HepG2 (cell line): ENCODE results near the gene LRRC40. TPM values are rescaled to one million over a fixed set of nuclear protein-coding genes. Genes with fewer than 3 reads are reported as not detected.

ENCODE experiments used
- ATAC-seq: fragments of 200-7000 bp; cut with Tn5 transposase; 3 replicates; pipeline ENCODE4 v1.9.1; 2020; ENCODE audit warnings: mild to moderate bottlenecking, moderate library complexity
- BruUV-seq: library from RNA; stranded (reverse); fragments of 400-500 nt; replicated peaks from 2 replicates; lab custom pipeline; 2021; lab: Mats Ljungman, UMichigan
- CTCF ChIA-PET: fragments of 300-600 bp; formaldehyde crosslinking; extraction: SDS; loops from one replicate; lab custom pipeline; 2021; ENCODE audit warnings: low total read pairs, inconsistent platforms, low intra/inter-chr PET ratio; lab: Yijun Ruan, JAX
- POLR2A ChIA-PET: fragments of 350-600 bp; sonication (Branson Sonifier 250); formaldehyde crosslinking; loops from one replicate; lab custom pipeline; 2020; ENCODE audit warnings: antibody characterized with exemption, inconsistent platforms; lab: Yijun Ruan, JAX
- DNase-seq: peaks from one replicate; pipeline ENCODE4 v3.0.0-alpha.2; 2015; ENCODE audit warnings: low spot score
- FAIRE-seq: peaks from 3 replicates; lab custom pipeline; 2011; peaks lifted over from hg19 to GRCh38; lab: Jason Lieb, UNC
- H2AFZ ChIP-seq: one replicate; pipeline ENCODE4 v1.6.1; 2011; ENCODE audit warnings: low read length, inconsistent platforms
- H3K27ac ChIP-seq: fragments of 300-600 bp; 3 replicates; pipeline ENCODE4 v1.8.0; 2011; ENCODE audit warnings: mixed run types, mild to moderate bottlenecking, mixed read lengths, low read length, inconsistent platforms; ENCODE audit not compliant: insufficient read depth; ENCODE audit errors: extremely low read length
- H3K27me3 ChIP-seq, 2 experiments: fragments of 200-600 bp in 1 of 2; 2 replicates in 1 of 2; 3 replicates in 1 of 2; pipeline versions ENCODE4 v1.6.0 to v1.8.0; 2011; ENCODE audit warnings: low read length in 2 of 2, mild to moderate bottlenecking in 2 of 2, moderate library complexity in 2 of 2, inconsistent platforms in 1 of 2; ENCODE audit not compliant: insufficient read depth in 2 of 2, control insufficient read depth in 1 of 2
- H3K36me3 ChIP-seq, 2 experiments: fragments of 200-600 bp in 1 of 2; replicated peaks in 1 of 2; 2 replicates in 1 of 2; 3 replicates in 1 of 2; pipeline versions ENCODE4 v1.5.1 to v1.8.0; 2011; ENCODE audit warnings: low read length in 2 of 2, inconsistent platforms in 1 of 2; ENCODE audit not compliant: insufficient read depth in 2 of 2, control insufficient read depth in 1 of 2
- H3K4me1 ChIP-seq: 2 replicates; pipeline ENCODE4 v1.5.1; 2012; ENCODE audit warnings: low read length, inconsistent platforms; ENCODE audit not compliant: insufficient read depth
- H3K4me2 ChIP-seq: 2 replicates; pipeline ENCODE4 v1.6.0; 2011; ENCODE audit warnings: low read depth, low read length, inconsistent platforms
- H3K4me3 ChIP-seq, 3 experiments: fragments of 200-600 bp in 1 of 3; sonication (generic), shearing (Covaris generic) in 1 of 3; replicated peaks in 1 of 3; 2 replicates each; pipeline ENCODE4 v1.5.1; 2011 to 2016; ENCODE audit warnings: low read length in 3 of 3, inconsistent platforms in 2 of 3, low read depth in 2 of 3, mild to moderate bottlenecking in 2 of 3, control low read depth in 1 of 3, mixed read lengths in 1 of 3; ENCODE audit not compliant: insufficient read depth in 1 of 3
- H3K79me2 ChIP-seq: one replicate; pipeline ENCODE4 v1.6.1; 2011; ENCODE audit warnings: low read length, inconsistent platforms; ENCODE audit not compliant: insufficient read depth
- H3K9ac ChIP-seq: 2 replicates; pipeline ENCODE4 v1.6.0; 2011; ENCODE audit warnings: mild to moderate bottlenecking, low read depth, low read length, inconsistent platforms; ENCODE audit not compliant: insufficient read depth
- H3K9me3 ChIP-seq: 2 replicates; pipeline ENCODE4 v1.5.1; 2012; ENCODE audit warnings: mild to moderate bottlenecking, low read length
- H4K20me1 ChIP-seq: 2 replicates; pipeline ENCODE4 v1.6.0; 2011; ENCODE audit warnings: inconsistent platforms, mild to moderate bottlenecking, low read length, moderate library complexity; ENCODE audit not compliant: insufficient read depth
- ASH2L ChIP-seq: fragments of 300-600, 200-600 bp; sonication (generic); IDR thresholded peaks from 2 replicates; pipeline ENCODE4 v1.7.0; 2017; ENCODE audit warnings: low read depth, mild to moderate bottlenecking, moderate library complexity, mixed read lengths, low read length; ENCODE audit not compliant: insufficient read length
- ATF7 ChIP-seq, 2 experiments: fragments of 450-650 bp in 1 of 2; sonication (generic) in 1 of 2; formaldehyde crosslinking in 1 of 2; IDR thresholded peaks; 2 replicates each; pipeline versions ENCODE4 v1.4.0 to v1.6.1; 2016 to 2020; ENCODE audit warnings: antibody characterized with exemption in 1 of 2, mild to moderate bottlenecking in 1 of 2, missing genetic modification reagents in 1 of 2
- NCOR1 ChIP-seq: fragments of 200-600 bp; sonication (generic); IDR thresholded peaks from 2 replicates; pipeline ENCODE4 v1.7.0; 2017; ENCODE audit warnings: antibody characterized with exemption, low read length, borderline replicate concordance
- RBFOX2 ChIP-seq: fragments of 200-400 bp; formaldehyde crosslinking; IDR thresholded peaks from 2 replicates; pipeline ENCODE4 v1.6.1; 2017; ENCODE audit warnings: low read depth, mild to moderate bottlenecking, low read length
- ZNF704 ChIP-seq: sonication (generic); formaldehyde crosslinking; IDR thresholded peaks from 2 replicates; pipeline ENCODE4 v1.8.1; 2023; ENCODE audit warnings: mild to moderate bottlenecking, inconsistent platforms, moderate library complexity, missing genetic modification reagents, borderline replicate concordance
- WGBS: methylation state at CpG from one replicate; pipeline ENCODE4 v1.1.6; 2017; ENCODE audit warnings: low lambda C conversion rate; 5-methylcytosine and 5-hydroxymethylcytosine counted together
- in situ Hi-C: cut with HindIII; loops from 2 replicates; pipeline ENCODE4 v1.10.0; 2017; ENCODE audit warnings: low pct_unique_long_range_greater_than_20kb; ENCODE audit not compliant: extremely low pct_ligation_motif_present
- intact Hi-C: fragments of 100-400 bp; cut with micrococcal nuclease; formaldehyde crosslinking; loops from one replicate; pipeline ENCODE4 v1.10.0; 2022; ENCODE audit not compliant: unreplicated experiment
- polyA plus RNA-seq, 8 experiments: library from polyadenylated mRNA; depleted of rRNA in 3 of 8; stranded (reverse) in 7 of 8; unstranded in 1 of 8; fragments of >200 nt; fragmentation: Illumina TruSeq in 4 of 8; extraction: Trizol in 4 of 8; gene quantifications; 2 replicates each; pipeline versions ENCODE4 v1.2.1 to v1.2.3, GENCODE V29; 2011 to 2016; ENCODE audit warnings: low read depth in 4 of 8, missing spikeins in 1 of 8, mixed read lengths in 1 of 8; ENCODE audit not compliant: insufficient read depth in 1 of 8
- total RNA-seq, 5 experiments: library from RNA; depleted of rRNA; stranded (reverse); fragments of >200 nt; fragmentation: Illumina TruSeq; extraction: Trizol; gene quantifications; 2 replicates each; pipeline ENCODE4 v1.2.3, GENCODE V29; 2016; ENCODE audit warnings: low read depth in 1 of 5

The LRRC40 gene
- total and polyA plus RNA-seq, 2 of the 13 experiments (the other 11 are each of a cell fraction or from before 2014, with no cell fraction given): 10.3 to 32.7 TPM

GRCh38 chr1:70222716-70223235 is 17.4 kb upstream of the LRRC40 start:
- 62% methylated on average over 3 of the region's 3 CpGs for whole genome bisulfite sequencing
- peaks cover 2 to 29% of the 10 kb centered on the region in 2 experiments; a peak in 4 of 5 replicates for H3K36me3 ChIP-seq
- peak overlapping the region; percentile 97 for H3K27ac ChIP-seq
- intact Hi-C loops: loop anchor here (5.0 kb wide), 1 partner anchor 190 kb away; the partner anchor contains the start of gene CTH
- TF ChIP-seq ZNF704 (no peak), NCOR1 (no peak), ASH2L (no peak), ATF7 (IDR thresholded peaks at IDR 0.05) (peak; percentile 20; the same call in 1 of the 2 replicates), ATF7 (CRISPR knock-in tag; IDR thresholded peaks at IDR 0.05) (no peak), RBFOX2 (0 out of 2 replicates have a peak, but pooled peaks have one; percentile 9)
- peaks cover 27% of the 10 kb centered on the region for H4K20me1 ChIP-seq
- H3K27me3 ChIP-seq: no peaks in the 10 kb centered on the region; a peak in 1 of 5 replicates
- in situ Hi-C loops: no loop called here
- POLR2A ChIA-PET: no interaction called here
- peak overlapping the region; percentile 96 for H3K9ac ChIP-seq
- H3K4me3 ChIP-seq: peak overlapping the region; percentile 82 to 97 (median 91); a peak in 5 of 6 replicates
- no peak overlapping the region for H2AFZ ChIP-seq
- peaks cover 94% of the 10 kb centered on the region for H3K79me2 ChIP-seq
- H3K4me2 ChIP-seq: peak overlapping the region; percentile 87
- H3K4me1 ChIP-seq: peaks cover 48% of the 10 kb centered on the region
- no TSS peak for BruUV-seq
- no peak for DNase-seq
- no peak for ATAC-seq
- CTCF ChIA-PET: no interaction called here
- no peaks in the 10 kb centered on the region for H3K9me3 ChIP-seq
- FAIRE-seq: no peak
